CD14-positive monocyte (primary cell): ENCODE data around the gene OR51V1. TPM values are rescaled to one million over a fixed set of nuclear protein-coding genes. Genes with fewer than 3 reads are reported as not detected.

ENCODE experiments used
- DNase-seq, 3 donors: peaks; one replicate each; pipeline ENCODE4 v3.0.0-alpha.2; 2011 to 2022
- H2AFZ ChIP-seq: 2 replicates; pipeline ENCODE4 v1.6.0; 2012; ENCODE audit warnings: mild to moderate bottlenecking, low read depth, low read length, inconsistent platforms; ENCODE audit not compliant: insufficient read depth, poor library complexity, severe bottlenecking
- H3K27ac ChIP-seq, 2 donors: 1 replicate in 1 of 2; 2 replicates in 1 of 2; pipeline ENCODE4 v1.5.1; 2012 to 2013; ENCODE audit warnings: low read length in 2 of 2, control low read depth in 1 of 2, inconsistent platforms in 1 of 2, low read depth in 1 of 2, mild to moderate bottlenecking in 1 of 2
- H3K27me3 ChIP-seq, 2 donors: one replicate each; pipeline versions ENCODE4 v1.6.0 to v1.6.1; 2011 to 2013; ENCODE audit warnings: low read length in 2 of 2; ENCODE audit not compliant: control insufficient read depth in 2 of 2, insufficient read depth in 2 of 2
- H3K36me3 ChIP-seq, 2 donors: replicated peaks in 1 of 2; 1 replicate in 1 of 2; 2 replicates in 1 of 2; pipeline versions ENCODE4 v1.5.1 to v1.6.1; 2012 to 2013; ENCODE audit warnings: low read length in 2 of 2, control low read depth in 1 of 2, inconsistent platforms in 1 of 2, mild to moderate bottlenecking in 1 of 2; ENCODE audit not compliant: insufficient read depth in 2 of 2, control insufficient read depth in 1 of 2
- H3K4me1 ChIP-seq, 2 donors: 1 replicate in 1 of 2; 2 replicates in 1 of 2; pipeline versions ENCODE4 v1.5.1 to v1.6.1; 2012 to 2013; ENCODE audit warnings: low read length in 2 of 2, control low read depth in 1 of 2, inconsistent platforms in 1 of 2, mild to moderate bottlenecking in 1 of 2, moderate library complexity in 1 of 2; ENCODE audit not compliant: insufficient read depth in 2 of 2, control insufficient read depth in 1 of 2
- H3K4me2 ChIP-seq: replicated peaks from 2 replicates; pipeline ENCODE3; 2012; ENCODE audit warnings: low read length, moderate library complexity, mild to moderate bottlenecking; ENCODE audit not compliant: poor library complexity, severe bottlenecking; ENCODE audit errors: extremely low read depth
- H3K4me3 ChIP-seq, 3 experiments: fragments of 200-600 bp in 1 of 3; sonication (generic) in 1 of 3; replicated peaks in 1 of 3; 1 replicate in 2 of 3; 2 replicates in 1 of 3; pipeline ENCODE4 v1.5.1; 2011 to 2013; ENCODE audit warnings: low read length in 3 of 3, mild to moderate bottlenecking in 3 of 3, control low read depth in 2 of 3, low read depth in 2 of 3, inconsistent platforms in 1 of 3, moderate library complexity in 1 of 3
- H3K79me2 ChIP-seq: 2 replicates; pipeline ENCODE4 v1.6.0; 2012; ENCODE audit warnings: mild to moderate bottlenecking, control low read depth, inconsistent platforms, low read length, moderate library complexity; ENCODE audit not compliant: insufficient read depth
- H3K9ac ChIP-seq: 2 replicates; pipeline ENCODE4 v1.6.0; 2017; ENCODE audit warnings: low read length, mild to moderate bottlenecking; ENCODE audit not compliant: insufficient read depth, poor library complexity, severe bottlenecking
- H3K9me3 ChIP-seq, 2 donors: replicated peaks in 1 of 2; 1 replicate in 1 of 2; 2 replicates in 1 of 2; pipeline versions ENCODE4 v1.5.1 to v1.6.1; 2012 to 2013; ENCODE audit warnings: low read length in 2 of 2, control low read depth in 1 of 2; ENCODE audit not compliant: control insufficient read depth in 1 of 2, insufficient read depth in 1 of 2
- H4K20me1 ChIP-seq: 2 replicates; pipeline ENCODE4 v1.6.0; 2012; ENCODE audit warnings: mild to moderate bottlenecking, low read length, control low read depth, moderate library complexity; ENCODE audit not compliant: insufficient read depth
- H3K27ac Mint-ChIP-seq, 7 donors: one replicate each; pipeline ENCODE4 v1.8.0; 2020; ENCODE audit warnings: mild to moderate bottlenecking in 7 of 7, mixed read lengths in 7 of 7, moderate library complexity in 6 of 7, inconsistent platforms in 2 of 7
- H3K27me3 Mint-ChIP-seq, 3 donors: one replicate each; pipeline ENCODE4 v1.8.0; 2021 to 2022; ENCODE audit warnings: low read depth in 3 of 3, mild to moderate bottlenecking in 3 of 3, mixed read lengths in 3 of 3, moderate library complexity in 3 of 3, inconsistent platforms in 1 of 3
- H3K36me3 Mint-ChIP-seq, 2 donors: one replicate each; pipeline ENCODE4 v1.8.0; 2020; ENCODE audit warnings: mixed read lengths in 2 of 2, inconsistent platforms in 1 of 2, mild to moderate bottlenecking in 1 of 2
- H3K4me1 Mint-ChIP-seq: one replicate; pipeline ENCODE4 v1.8.0; 2020; ENCODE audit warnings: mild to moderate bottlenecking, mixed read lengths
- H3K4me3 Mint-ChIP-seq, 2 donors: one replicate each; pipeline ENCODE4 v1.8.0; 2020; ENCODE audit warnings: mild to moderate bottlenecking in 2 of 2, mixed read lengths in 2 of 2, moderate library complexity in 1 of 2
- H3K9me3 Mint-ChIP-seq, 7 donors: one replicate each; pipeline ENCODE4 v1.8.0; 2020 to 2022; ENCODE audit warnings: mixed read lengths in 7 of 7, mild to moderate bottlenecking in 6 of 7, moderate library complexity in 6 of 7, inconsistent platforms in 2 of 7
- CTCF ChIP-seq: fragments of 200-600 bp; IDR thresholded peaks from one replicate; pipeline ENCODE4 v1.8.0; 2022; ENCODE audit warnings: antibody characterized with exemption, mild to moderate bottlenecking
- WGBS: methylation state at CpG from one replicate; pipeline ENCODE4 v1.1.5; 2013; ENCODE audit warnings: missing lambda C conversion rate; ENCODE audit not compliant: insufficient coverage; 5-methylcytosine and 5-hydroxymethylcytosine counted together
- intact Hi-C, 2 donors: fragments of 100-400 bp; cut with micrococcal nuclease; formaldehyde crosslinking; loops; one replicate each; pipeline versions ENCODE4 v1.15.0 to v1.15.1; 2023
- polyA plus RNA-seq, 3 donors: library from polyadenylated mRNA; depleted of rRNA in 1 of 3; unstranded in 2 of 3; stranded (reverse) in 1 of 3; fragments of 300-500 nt in 2 of 3; fragments of >200 nt in 1 of 3; fragmentation: Illumina TruSeq in 2 of 3; gene quantifications; 1 replicate in 2 of 3; 2 replicates in 1 of 3; pipeline ENCODE4 v1.2.3, GENCODE V29; 2012 to 2021

Gene OR51V1
- polyA plus RNA-seq, 3 donors: not detected

- Mint-ChIP-seq H3K27me3 (peaks cover 0 to 5% (median 0%) of the 10 kb centered on the region in 3 donors), H3K4me3 (no peak overlapping the region), H3K9me3 (peaks cover 0 to 3% (median 0%) of the 10 kb centered on the region in 7 donors), H3K36me3 (no peaks in the 10 kb centered on the region), H3K4me1 (no peaks in the 10 kb centered on the region), H3K27ac (no peak overlapping the region)
- Histone ChIP-seq H3K4me3 (no peak overlapping the region), H4K20me1 (no peaks in the 10 kb centered on the region), H3K79me2 (no peaks in the 10 kb centered on the region), H3K36me3 (no peaks in the 10 kb centered on the region), H3K9ac (no peak overlapping the region), H3K9me3 (no peaks in the 10 kb centered on the region), H2AFZ (no peak overlapping the region), H3K27me3 (no peaks in the 10 kb centered on the region), H3K4me2 (no peak overlapping the region), H3K27ac (no peak overlapping the region), H3K4me1 (no peaks in the 10 kb centered on the region)
- 70% methylated on average over 5 of the region's 7 CpGs for WGBS
- DNase-seq: no peak
- intact Hi-C loops: loop anchor here in 1 of 2 donors (10.0 kb wide), 1 partner anchor 56 kb away; the partner anchor contains the start of gene OR52A1
- no peak for TF ChIP-seq CTCF
Measured at GRCh38 chr11:5210376-5210885, 9.9 kb upstream of the OR51V1 start.

- no peaks in the 10 kb centered on the region for H3K36me3 ChIP-seq
- no CpG with 5 or more reads among the region's 1 CpG for WGBS
- no peak for TF ChIP-seq CTCF
- Mint-ChIP-seq H3K27me3 (peaks cover 0 to 3% (median 3%) of the 10 kb centered on the region in 3 donors), H3K9me3 (no peaks in the 10 kb centered on the region), H3K4me1 (no peaks in the 10 kb centered on the region), H3K27ac (no peak overlapping the region), H3K4me3 (no peak overlapping the region), H3K36me3 (no peaks in the 10 kb centered on the region)
- no peaks in the 10 kb centered on the region for H3K79me2 ChIP-seq
- H3K27me3 ChIP-seq: no peaks in the 10 kb centered on the region
- H3K27ac ChIP-seq: no peak overlapping the region
- no peak overlapping the region for H3K4me3 ChIP-seq
- H3K4me1 ChIP-seq: no peaks in the 10 kb centered on the region
- H2AFZ ChIP-seq: no peak overlapping the region
- H3K9ac ChIP-seq: no peak overlapping the region
- no peaks in the 10 kb centered on the region for H3K9me3 ChIP-seq
- no peak overlapping the region for H3K4me2 ChIP-seq
- DNase-seq: no peak
- H4K20me1 ChIP-seq: no peaks in the 10 kb centered on the region
- intact Hi-C loops: no loop called here
Measured at GRCh38 chr11:5204787-5205186, 4.3 kb upstream of the OR51V1 start.
